ENCODE data around the gene STPG2.

Gene STPG2

DNA sequence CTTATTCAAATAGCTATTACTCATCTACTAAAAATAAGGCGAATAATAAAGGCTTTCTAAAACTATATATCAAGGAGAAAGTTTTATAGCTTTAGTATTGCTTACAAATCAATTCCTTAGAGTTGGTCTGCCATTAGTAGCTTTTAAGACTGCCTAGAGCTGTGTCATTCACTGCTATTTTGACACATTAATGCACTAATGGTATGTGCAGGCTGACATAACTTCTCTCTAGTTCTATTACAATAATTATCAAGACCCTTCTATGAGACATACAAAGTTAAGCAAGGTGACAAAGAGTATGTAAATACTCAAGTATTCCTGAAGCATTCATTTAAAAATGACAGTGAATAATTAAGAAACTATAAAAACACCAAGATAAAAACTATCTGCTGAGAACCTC lies 625.3 kb downstream of the STPG2 start:
- no peak for TF ChIP-seq CTCF (IDR thresholded peaks at IDR 0.05; ENCODE audit: low read depth, low read length)
- no peak overlapping the region for H3K4me3 ChIP-seq (ENCODE audit: low read depth, low read length)

DNA sequence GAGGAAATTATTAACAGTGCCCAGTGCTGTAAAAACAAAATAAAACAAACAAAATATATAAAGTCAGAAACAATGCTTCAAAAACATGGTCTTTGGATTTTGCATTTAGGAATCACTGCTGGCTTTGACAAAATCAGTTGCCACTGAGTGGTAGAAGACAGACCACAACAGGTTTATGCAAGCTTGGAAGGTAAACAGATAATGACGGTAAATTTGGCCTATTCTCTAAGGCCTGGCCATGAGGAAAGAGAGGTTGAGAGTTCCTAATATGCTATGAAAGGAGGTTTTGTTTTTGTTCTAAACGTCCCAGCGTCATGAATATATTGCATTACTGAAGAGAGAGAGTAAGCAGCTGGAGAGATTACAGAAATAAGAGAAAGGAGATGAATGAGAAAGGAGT lies 629.4 kb downstream of the STPG2 start:
- no peak for TF ChIP-seq CTCF (IDR thresholded peaks at IDR 0.05; ENCODE audit: low read depth, low read length)
- no peak overlapping the region for H3K4me3 ChIP-seq (ENCODE audit: low read depth, low read length)

Data from WI38 (cell line).